Thymus (tissue), 11 donors: Measurements from ENCODE around the gene CTDSPL. TPM values are rescaled to one million over a fixed set of nuclear protein-coding genes. Genes with fewer than 3 reads are reported as not detected.

Experiments
- DNase-seq, 9 donors: peaks; one replicate each; pipeline ENCODE4 v3.0.0-alpha.2; 2013; ENCODE audit warnings: low spot score in 9 of 9, low read depth in 6 of 9, missing footprints in 1 of 9
- H3K27ac ChIP-seq, 2 donors: one replicate each; pipeline ENCODE4 v1.5.1; 2013; ENCODE audit warnings: control low read depth in 1 of 2, low read depth in 1 of 2, low read length in 1 of 2, mild to moderate bottlenecking in 1 of 2, moderate library complexity in 1 of 2
- H3K27me3 ChIP-seq, 2 donors: one replicate each; pipeline ENCODE4 v1.5.1; 2013; ENCODE audit warnings: low read length in 1 of 2; ENCODE audit not compliant: control insufficient read depth in 2 of 2, insufficient read depth in 1 of 2
- H3K36me3 ChIP-seq, 2 donors: one replicate each; pipeline ENCODE4 v1.5.1; 2013; ENCODE audit warnings: low read length in 1 of 2, mild to moderate bottlenecking in 1 of 2, moderate library complexity in 1 of 2; ENCODE audit not compliant: control insufficient read depth in 2 of 2, insufficient read depth in 2 of 2
- H3K4me1 ChIP-seq, 2 donors: one replicate each; pipeline ENCODE4 v1.5.1; 2013; ENCODE audit warnings: low read length in 2 of 2; ENCODE audit not compliant: control insufficient read depth in 2 of 2, insufficient read depth in 2 of 2
- H3K4me3 ChIP-seq, 2 donors: one replicate each; pipeline ENCODE4 v1.5.1; 2013; ENCODE audit warnings: low read length in 2 of 2, control low read depth in 1 of 2, mild to moderate bottlenecking in 1 of 2
- H3K9me3 ChIP-seq, 2 donors: one replicate each; pipeline ENCODE4 v1.5.1; 2013; ENCODE audit warnings: low read length in 1 of 2, mild to moderate bottlenecking in 1 of 2; ENCODE audit not compliant: control insufficient read depth in 2 of 2, insufficient read depth in 1 of 2
- WGBS: extraction: QIAGEN DNeasy Blood & Tissue Kit; methylation state at CpG from one replicate; pipeline ENCODE4 v1.1.7; 2013; 5-methylcytosine and 5-hydroxymethylcytosine counted together
- polyA plus RNA-seq: library from polyadenylated mRNA; stranded (reverse); fragments of 200-250 nt; gene quantifications from one replicate; pipeline ENCODE4 v1.2.3, GENCODE V29; 2013
- total RNA-seq: library from RNA; stranded (reverse); fragments of 120-200 nt; gene quantifications from one replicate; pipeline ENCODE4 v1.2.4, GENCODE V29; 2013
- donor health status: healthy.

Gene CTDSPL
- total and polyA plus RNA-seq, 2 donors: 4.4 to 6.5 TPM

GRCh38 chr3:37974121-37975083, 112.7 kb downstream of the CTDSPL start:
- Histone ChIP-seq H3K4me3 (no peak overlapping the region), H3K36me3 (peaks cover 4 to 8% of the 10 kb centered on the region in 2 donors), H3K4me1 (peaks cover 0 to 9% of the 10 kb centered on the region in 2 donors), H3K27me3 (no peaks in the 10 kb centered on the region), H3K27ac (no peak overlapping the region), H3K9me3 (no peaks in the 10 kb centered on the region)
- peak in 4 of 9 donors; percentile 59 to 82 (median 68) for DNase-seq
- 90% methylated on average over 9 of the region's 9 CpGs for WGBS

- no peak for DNase-seq
- H3K4me1 ChIP-seq: peaks cover 0 to 7% of the 10 kb centered on the region in 2 donors
- no peaks in the 10 kb centered on the region for H3K9me3 ChIP-seq
- no peaks in the 10 kb centered on the region for H3K27me3 ChIP-seq
- 98% methylated on average over 8 of the region's 8 CpGs for WGBS
- no peak overlapping the region for H3K27ac ChIP-seq
- no peak overlapping the region for H3K4me3 ChIP-seq
- H3K36me3 ChIP-seq: peaks cover 4 to 8% of the 10 kb centered on the region in 2 donors
These were observed 118.1 kb downstream of the CTDSPL start for GRCh38 chr3:37979541-37980461.

GRCh38 chr3:37980462-37981347, 119.0 kb downstream of the CTDSPL start:
- Histone ChIP-seq H3K4me1 (peaks cover 0 to 5% of the 10 kb centered on the region in 2 donors), H3K9me3 (no peaks in the 10 kb centered on the region), H3K27ac (no peak overlapping the region), H3K4me3 (no peak overlapping the region), H3K27me3 (no peaks in the 10 kb centered on the region), H3K36me3 (peaks cover 2 to 4% of the 10 kb centered on the region in 2 donors)
- WGBS: 98% methylated on average over 14 of the region's 14 CpGs
- DNase-seq: no peak

- no peak overlapping the region for H3K4me3 ChIP-seq
- no peaks in the 10 kb centered on the region for H3K27me3 ChIP-seq
- H3K4me1 ChIP-seq: peaks cover 0 to 5% of the 10 kb centered on the region in 2 donors
- 96% methylated on average over 2 of the region's 2 CpGs for WGBS
- no peaks in the 10 kb centered on the region for H3K9me3 ChIP-seq
- H3K36me3 ChIP-seq: no peaks in the 10 kb centered on the region
- no peak for DNase-seq
- H3K27ac ChIP-seq: no peak overlapping the region
These were observed 119.6 kb downstream of the CTDSPL start for GRCh38 chr3:37981348-37981664.

- no peak overlapping the region for H3K4me3 ChIP-seq
- WGBS: 87% methylated on average over 1 of the region's 1 CpG
- H3K4me1 ChIP-seq: peaks cover 0 to 10% of the 10 kb centered on the region in 2 donors
- no peak overlapping the region for H3K27ac ChIP-seq
- no peaks in the 10 kb centered on the region for H3K27me3 ChIP-seq
- H3K9me3 ChIP-seq: no peaks in the 10 kb centered on the region
- no peak for DNase-seq
- no peaks in the 10 kb centered on the region for H3K36me3 ChIP-seq
These were observed 120.7 kb downstream of the CTDSPL start for GRCh38 chr3:37982331-37982730.

GRCh38 chr3:37984051-37984450, 122.4 kb downstream of the CTDSPL start:
- Histone ChIP-seq H3K36me3 (no peaks in the 10 kb centered on the region), H3K27me3 (no peaks in the 10 kb centered on the region), H3K9me3 (no peaks in the 10 kb centered on the region), H3K27ac (no peak overlapping the region), H3K4me3 (no peak overlapping the region), H3K4me1 (peaks cover 0 to 10% of the 10 kb centered on the region in 2 donors)
- 93% methylated on average over 7 of the region's 7 CpGs for WGBS
- DNase-seq: no peak

GRCh38 chr3:37984596-37984995, 122.9 kb downstream of the CTDSPL start:
- 99% methylated on average over 7 of the region's 7 CpGs for WGBS
- Histone ChIP-seq H3K36me3 (no peaks in the 10 kb centered on the region), H3K27ac (no peak overlapping the region), H3K4me3 (no peak overlapping the region), H3K27me3 (no peaks in the 10 kb centered on the region), H3K4me1 (peaks cover 0 to 10% of the 10 kb centered on the region in 2 donors), H3K9me3 (no peaks in the 10 kb centered on the region)
- no peak for DNase-seq

- Histone ChIP-seq H3K27ac (no peak overlapping the region), H3K36me3 (no peaks in the 10 kb centered on the region), H3K9me3 (no peaks in the 10 kb centered on the region), H3K4me1 (peaks cover 0 to 6% of the 10 kb centered on the region in 2 donors), H3K27me3 (no peaks in the 10 kb centered on the region), H3K4me3 (no peak overlapping the region)
- WGBS: 96% methylated on average over 8 of the region's 8 CpGs
- no peak for DNase-seq
These were observed 124.1 kb downstream of the CTDSPL start for GRCh38 chr3:37985637-37986320.
